Common myeloid progenitor, CD34-positive (primary cell): ENCODE measurements around the gene SEPTIN10.

ENCODE experiments used
- CTCF ChIA-PET: fragments of 350-600 bp; sonication (Branson Sonifier 250); formaldehyde crosslinking; loops from one replicate; lab custom pipeline; 2021; ENCODE audit warnings: antibody characterized with exemption; lab: Charles Lee
- POLR2A ChIA-PET: fragments of 350-600 bp; sonication (Branson Sonifier 250); formaldehyde crosslinking; loops from one replicate; lab custom pipeline; 2021; ENCODE audit warnings: antibody characterized with exemption; lab: Charles Lee
- DNase-seq, 3 donors: peaks; one replicate each; pipeline versions ENCODE4 v3.0.0 to v3.0.0-alpha.2; 2013
- H3K27ac ChIP-seq, 2 experiments: 1 replicate in 1 of 2; 2 replicates in 1 of 2; pipeline ENCODE4 v1.7.0; 2013; ENCODE audit warnings: inconsistent platforms in 2 of 2, low read length in 2 of 2, mild to moderate bottlenecking in 2 of 2, low read depth in 1 of 2, moderate library complexity in 1 of 2; ENCODE audit not compliant: severe bottlenecking in 2 of 2, insufficient read depth in 1 of 2, poor library complexity in 1 of 2
- H3K27me3 ChIP-seq, 5 experiments: replicated peaks in 2 of 5; 1 replicate in 3 of 5; 2 replicates in 2 of 5; pipeline versions ENCODE4 v1.6.1 to v1.7.0; 2013; ENCODE audit warnings: low read length in 4 of 5, mild to moderate bottlenecking in 2 of 5, moderate library complexity in 2 of 5, inconsistent platforms in 1 of 5; ENCODE audit not compliant: insufficient read depth in 5 of 5, control insufficient read depth in 4 of 5
- H3K36me3 ChIP-seq, 4 experiments: 1 replicate in 2 of 4; 2 replicates in 2 of 4; pipeline versions ENCODE4 v1.6.1 to v1.7.0; 2013; ENCODE audit warnings: low read length in 3 of 4, control low read depth in 1 of 4, mild to moderate bottlenecking in 1 of 4; ENCODE audit not compliant: control insufficient read depth in 4 of 4, insufficient read depth in 4 of 4
- H3K4me1 ChIP-seq, 4 experiments: 1 replicate in 3 of 4; 2 replicates in 1 of 4; pipeline versions ENCODE4 v1.6.1 to v1.7.1; 2013; ENCODE audit warnings: low read length in 3 of 4, mild to moderate bottlenecking in 3 of 4, control low read depth in 1 of 4, inconsistent platforms in 1 of 4, moderate library complexity in 1 of 4; ENCODE audit not compliant: control insufficient read depth in 4 of 4, insufficient read depth in 4 of 4; ENCODE audit errors: control extremely low read depth in 1 of 4
- H3K4me3 ChIP-seq, 7 experiments: 1 replicate in 4 of 7; 2 replicates in 3 of 7; pipeline versions ENCODE4 v1.5.1 to v1.7.0; 2013; ENCODE audit warnings: mild to moderate bottlenecking in 7 of 7, low read length in 6 of 7, moderate library complexity in 6 of 7, inconsistent platforms in 2 of 7, low read depth in 2 of 7, control low read depth in 1 of 7; ENCODE audit not compliant: insufficient read depth in 4 of 7, control insufficient read depth in 1 of 7; ENCODE audit errors: extremely low read depth in 1 of 7
- H3K9me3 ChIP-seq, 5 experiments: 1 replicate in 4 of 5; 2 replicates in 1 of 5; pipeline versions ENCODE4 v1.6.1 to v1.7.1; 2013; ENCODE audit warnings: low read length in 4 of 5, mild to moderate bottlenecking in 2 of 5, inconsistent platforms in 1 of 5, low read depth in 1 of 5, moderate library complexity in 1 of 5; ENCODE audit not compliant: control insufficient read depth in 4 of 5, insufficient read depth in 2 of 5; ENCODE audit errors: control extremely low read depth in 1 of 5
- WGBS: methylation state at CpG from one replicate; pipeline ENCODE4 v1.1.5; 2013; ENCODE audit not compliant: insufficient coverage; 5-methylcytosine and 5-hydroxymethylcytosine counted together

The SEPTIN10 gene

GRCh38 chr2:109507217-109507616, 106.5 kb downstream of the SEPTIN10 start:
- ChIA-PET CTCF (interaction anchor here (0.9 to 8.6 kb wide), 8 partner anchors 8 to 379 kb away, joined by 3 to 72 read pairs (median 4); partner anchors contain the start of gene SH3RF3), POLR2A (interaction anchor here (0.7 to 1.0 kb wide), 3 partner anchors 30 to 269 kb away, joined by 3 to 4 read pairs (median 3); no protein-coding TSS in a partner anchor)

DNA sequence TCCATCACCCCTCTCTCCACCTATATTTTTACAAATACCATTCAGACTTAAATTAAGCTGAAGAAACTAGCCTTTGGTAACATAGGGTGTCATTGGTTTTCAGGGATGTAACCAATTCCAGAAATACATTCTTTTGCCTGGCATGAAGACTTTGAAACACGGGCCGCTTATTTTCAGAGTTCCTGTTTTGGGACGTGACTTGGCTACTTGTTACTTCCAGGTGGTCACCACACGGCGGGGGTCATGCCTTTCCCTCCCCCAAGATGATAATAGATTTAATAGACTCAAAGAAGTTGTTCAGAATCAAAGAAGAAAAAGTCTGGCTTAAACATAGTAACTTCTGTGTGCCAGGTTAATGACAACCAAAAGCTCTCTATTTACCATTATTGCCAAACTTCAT, 110.6 kb downstream of the SEPTIN10 start:
- H3K27me3 ChIP-seq = no peaks in the 10 kb centered on the region
- CTCF ChIA-PET = interaction anchor here (0.9 to 1.5 kb wide), 2 partner anchors 21 to 38 kb away, joined by 3 to 5 read pairs; no protein-coding TSS in a partner anchor
- WGBS = 67% methylated on average over 5 of the region's 5 CpGs
- no peak overlapping the region for H3K4me3 ChIP-seq
- no peak overlapping the region for H3K27ac ChIP-seq
- POLR2A ChIA-PET = no interaction called here
- no peaks in the 10 kb centered on the region for H3K36me3 ChIP-seq
- peak in 2 of 3 donors; percentile 45 to 59 for DNase-seq
- no peaks in the 10 kb centered on the region for H3K9me3 ChIP-seq
- H3K4me1 ChIP-seq = peaks cover 1 to 66% (median 37%) of the 10 kb centered on the region in 4 experiments

More at GRCh38 chr2:109507217-109507616, 106.5 kb downstream of the SEPTIN10 start:
- Histone ChIP-seq H3K9me3 (no peaks in the 10 kb centered on the region), H3K27ac (no peak overlapping the region), H3K4me3 (peak overlapping the region in 1 of 7 experiments; percentile 8), H3K36me3 (no peaks in the 10 kb centered on the region), H3K27me3 (no peaks in the 10 kb centered on the region), H3K4me1 (peaks cover 1 to 52% (median 28%) of the 10 kb centered on the region in 4 experiments)
- WGBS = 1% methylated on average over 7 of the region's 7 CpGs
- peak; percentile 84 to 99 (median 98) for DNase-seq

GRCh38 chr2:109501461-109501860, 112.3 kb downstream of the SEPTIN10 start:
- ChIA-PET CTCF (interaction anchor here (1.1 to 1.2 kb wide), 2 partner anchors 12 to 151 kb away, joined by 3 read pairs; no protein-coding TSS in a partner anchor), POLR2A (no interaction called here)
- 91% methylated on average over 20 of the region's 21 CpGs for WGBS

GRCh38 chr2:109500910-109501309, 112.9 kb downstream of the SEPTIN10 start:
- peaks cover 0 to 48% (median 22%) of the 10 kb centered on the region in 4 experiments for H3K4me1 ChIP-seq
- no peak for DNase-seq
- ChIA-PET CTCF (interaction anchor here (1.1 to 1.2 kb wide), 2 partner anchors 12 to 150 kb away, joined by 3 read pairs; no protein-coding TSS in a partner anchor), POLR2A (no interaction called here)
- 97% methylated on average over 5 of the region's 8 CpGs for WGBS
- H3K27me3 ChIP-seq = no peaks in the 10 kb centered on the region
- no peaks in the 10 kb centered on the region for H3K9me3 ChIP-seq
- H3K4me3 ChIP-seq = no peak overlapping the region
- no peaks in the 10 kb centered on the region for H3K36me3 ChIP-seq
- no peak overlapping the region for H3K27ac ChIP-seq

More at GRCh38 chr2:109501461-109501860, 112.3 kb downstream of the SEPTIN10 start:
- Histone ChIP-seq H3K4me1 (peaks cover 0 to 53% (median 25%) of the 10 kb centered on the region in 4 experiments), H3K36me3 (no peaks in the 10 kb centered on the region), H3K4me3 (no peak overlapping the region), H3K9me3 (no peaks in the 10 kb centered on the region), H3K27ac (no peak overlapping the region), H3K27me3 (no peaks in the 10 kb centered on the region)
- no peak for DNase-seq

GRCh38 chr2:109499566-109499965, 114.2 kb downstream of the SEPTIN10 start:
- H3K4me3 ChIP-seq = no peak overlapping the region
- peak in 2 of 3 donors; percentile 63 to 66 for DNase-seq
- H3K9me3 ChIP-seq = no peaks in the 10 kb centered on the region
- POLR2A ChIA-PET = no interaction called here
- CTCF ChIA-PET = interaction anchor here (0.9 to 1.2 kb wide), 3 partner anchors 8 to 21 kb away, joined by 3 read pairs; no protein-coding TSS in a partner anchor
- H3K36me3 ChIP-seq = no peaks in the 10 kb centered on the region
- no peaks in the 10 kb centered on the region for H3K27me3 ChIP-seq
- WGBS = 55% methylated on average over 3 of the region's 5 CpGs
- H3K4me1 ChIP-seq = peaks cover 0 to 43% (median 21%) of the 10 kb centered on the region in 4 experiments
- H3K27ac ChIP-seq = no peak overlapping the region

GRCh38 chr2:109498906-109499305, 114.9 kb downstream of the SEPTIN10 start:
- Histone ChIP-seq H3K36me3 (no peaks in the 10 kb centered on the region), H3K9me3 (no peaks in the 10 kb centered on the region), H3K27me3 (no peaks in the 10 kb centered on the region), H3K4me1 (peaks cover 0 to 43% (median 21%) of the 10 kb centered on the region in 4 experiments), H3K27ac (no peak overlapping the region), H3K4me3 (no peak overlapping the region)
- POLR2A ChIA-PET = no interaction called here
- CTCF ChIA-PET = interaction anchor here (0.9 to 1.2 kb wide), 3 partner anchors 9 to 20 kb away, joined by 3 read pairs; no protein-coding TSS in a partner anchor
- over 99% methylated on average over 15 of the region's 15 CpGs for WGBS
- no peak for DNase-seq
